ENCODE data around the gene DIP2B.

DNA sequence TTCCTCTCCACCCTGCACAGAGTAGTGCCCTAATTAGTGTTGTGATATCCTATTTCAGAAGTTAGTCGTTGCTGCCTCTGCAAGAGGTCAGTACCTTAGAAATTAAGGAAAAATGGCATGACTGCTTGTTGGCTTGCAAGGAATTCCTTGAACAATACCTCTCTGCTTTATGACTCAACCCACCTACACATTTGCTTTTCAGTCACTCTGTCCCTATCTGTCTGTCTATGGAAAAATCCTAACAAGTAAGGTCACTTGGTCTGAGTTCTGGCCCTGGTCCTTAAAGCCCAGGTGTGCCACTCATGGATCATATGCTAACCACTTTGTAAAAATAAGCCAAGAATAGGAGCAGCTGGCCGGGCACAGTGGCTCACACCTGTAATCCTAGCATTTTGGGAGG is 142.7 kb downstream of the DIP2B start:
- TF ChIP-seq ZNF274 (IDR thresholded peaks at IDR 0.05; ENCODE audit: low read depth, low read length), result no peak
- TF ChIP-seq SUZ12 (IDR thresholded peaks at IDR 0.05; ENCODE audit: extremely low read depth, insufficient read depth, insufficient read length), result no peak
